Endometrial microvascular endothelial cells (primary cell): Measurements from ENCODE around the gene IZUMO4. TPM values are rescaled to one million over a fixed set of nuclear protein-coding genes. Genes with fewer than 3 reads are reported as not detected.

Experiments used
- in situ Hi-C: cut with HindIII; loops from 2 replicates; pipeline ENCODE4 v1.10.0; 2017; ENCODE audit warnings: low sequenced_read_pairs, low pct_unique_long_range_greater_than_20kb; ENCODE audit errors: inconsistent ontology term
- total RNA-seq: library from RNA; depleted of rRNA; stranded (reverse); fragments of >200 nt; gene quantifications from one replicate; pipeline ENCODE4 v1.2.3, GENCODE V29; 2015; ENCODE audit errors: inconsistent ontology term

IZUMO4 gene
- total RNA-seq, 1 donor from 2014 or later: not detected

DNA sequence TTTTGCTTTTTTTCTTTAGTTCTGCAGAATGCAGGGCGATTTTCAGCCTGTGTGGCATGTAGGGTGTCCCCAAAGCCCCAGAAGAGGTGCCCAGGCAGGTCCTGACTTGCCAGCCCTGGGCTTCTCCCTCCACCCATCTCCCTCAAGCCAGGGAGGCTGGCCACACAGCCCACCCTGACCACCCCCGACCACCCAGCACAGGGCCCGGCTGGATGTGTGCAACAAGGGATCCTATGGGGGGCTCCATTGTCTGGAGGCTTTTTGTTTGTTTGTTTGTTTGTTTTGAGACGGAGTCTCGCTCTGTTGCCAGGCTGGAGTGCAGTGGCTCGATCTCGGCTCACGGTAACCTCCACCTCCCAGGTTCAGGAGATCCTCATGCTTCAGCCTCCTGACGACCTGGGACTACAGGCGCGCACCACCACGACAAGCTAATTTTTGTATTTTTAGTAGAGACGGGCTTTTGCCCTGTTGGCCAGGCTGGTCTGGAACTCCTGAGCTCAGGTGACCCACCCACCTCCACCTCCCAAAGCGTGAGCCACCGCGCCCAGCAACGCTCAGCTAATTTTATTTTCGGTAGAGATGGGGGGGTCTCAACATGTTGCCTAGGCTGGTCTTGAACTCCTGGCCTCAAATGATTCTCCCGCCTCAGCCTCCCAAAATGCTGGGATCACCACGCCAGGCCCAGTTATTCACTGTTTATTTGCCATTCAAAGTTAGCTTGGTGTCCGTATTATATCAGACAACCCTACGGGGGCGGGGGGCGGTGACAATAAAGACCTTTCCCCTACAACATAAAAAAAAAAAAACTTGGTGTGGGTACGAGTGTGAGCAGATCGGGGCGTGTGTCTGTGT is 37.9 kb upstream of the IZUMO4 start:
- in situ Hi-C loops: no loop called here

DNA sequence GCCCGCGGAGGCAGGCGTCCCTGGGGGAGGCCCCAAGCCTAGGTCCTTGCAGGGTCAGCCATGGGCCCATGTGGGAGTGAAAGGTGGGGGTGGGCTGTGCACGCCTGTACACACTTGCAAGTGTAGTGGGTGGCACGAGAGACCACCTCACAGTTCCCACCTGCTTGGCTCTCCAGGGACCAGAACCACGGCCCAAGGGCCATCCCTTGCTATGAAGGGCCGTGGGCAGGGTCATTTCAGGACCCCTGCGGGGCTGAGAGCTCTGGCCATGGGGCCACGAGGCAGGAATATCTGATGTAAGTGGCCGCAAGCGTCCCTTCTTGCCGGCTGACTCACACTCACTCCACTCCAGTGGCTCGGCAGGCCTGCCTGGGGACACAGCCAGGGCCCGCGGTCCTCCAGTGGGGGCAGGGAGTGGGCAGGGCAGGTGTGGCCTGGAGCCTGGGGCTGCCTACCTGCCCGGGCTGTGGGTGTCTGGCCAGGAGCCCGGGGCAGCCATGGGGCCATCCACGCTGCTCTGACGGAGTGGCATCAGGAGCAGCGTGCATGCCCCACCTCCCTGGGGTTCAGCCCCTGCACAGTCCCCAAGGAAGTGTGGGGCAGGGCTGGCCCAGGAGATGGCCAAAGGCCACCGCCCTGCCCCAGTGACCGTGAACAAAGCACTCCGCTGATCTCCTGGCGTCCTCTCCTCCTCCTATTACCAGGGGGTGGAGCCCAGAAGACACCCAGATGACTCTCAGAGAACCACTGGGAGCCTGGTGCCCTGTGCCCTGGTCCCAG is 37.1 kb upstream of the IZUMO4 start:
- in situ Hi-C loops: no loop called here

DNA sequence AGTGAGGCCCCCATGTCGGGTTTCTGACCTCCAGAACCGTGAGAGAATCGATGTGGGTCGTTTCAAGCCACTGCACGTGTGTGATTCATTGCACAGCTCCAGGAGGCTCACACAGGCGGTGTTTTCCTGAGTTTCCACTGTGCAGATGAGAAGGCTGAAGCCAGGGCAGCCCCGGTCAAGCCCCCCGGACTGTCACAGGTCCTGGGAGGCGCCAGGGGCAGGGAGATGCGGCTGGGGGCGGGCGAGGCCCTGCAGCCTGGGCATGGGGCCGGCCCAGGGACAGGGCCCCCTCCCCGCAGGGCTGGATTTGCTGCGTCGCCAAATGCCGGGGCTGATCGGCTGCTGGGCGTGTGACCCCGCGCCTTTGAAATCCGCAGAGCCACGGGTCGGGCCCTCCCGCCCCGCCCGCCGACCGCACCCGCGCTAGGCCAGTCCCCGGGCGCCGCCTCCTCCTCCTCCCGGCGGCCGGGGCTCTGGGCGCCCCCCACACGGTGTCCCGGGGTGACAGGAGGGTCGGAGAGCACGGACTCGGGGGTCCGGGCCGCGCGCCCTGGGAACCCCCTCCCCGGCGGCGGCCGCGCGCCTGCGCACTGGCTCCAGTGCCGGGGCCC is 35.7 kb upstream of the IZUMO4 start:
- in situ Hi-C loops: no loop called here

DNA sequence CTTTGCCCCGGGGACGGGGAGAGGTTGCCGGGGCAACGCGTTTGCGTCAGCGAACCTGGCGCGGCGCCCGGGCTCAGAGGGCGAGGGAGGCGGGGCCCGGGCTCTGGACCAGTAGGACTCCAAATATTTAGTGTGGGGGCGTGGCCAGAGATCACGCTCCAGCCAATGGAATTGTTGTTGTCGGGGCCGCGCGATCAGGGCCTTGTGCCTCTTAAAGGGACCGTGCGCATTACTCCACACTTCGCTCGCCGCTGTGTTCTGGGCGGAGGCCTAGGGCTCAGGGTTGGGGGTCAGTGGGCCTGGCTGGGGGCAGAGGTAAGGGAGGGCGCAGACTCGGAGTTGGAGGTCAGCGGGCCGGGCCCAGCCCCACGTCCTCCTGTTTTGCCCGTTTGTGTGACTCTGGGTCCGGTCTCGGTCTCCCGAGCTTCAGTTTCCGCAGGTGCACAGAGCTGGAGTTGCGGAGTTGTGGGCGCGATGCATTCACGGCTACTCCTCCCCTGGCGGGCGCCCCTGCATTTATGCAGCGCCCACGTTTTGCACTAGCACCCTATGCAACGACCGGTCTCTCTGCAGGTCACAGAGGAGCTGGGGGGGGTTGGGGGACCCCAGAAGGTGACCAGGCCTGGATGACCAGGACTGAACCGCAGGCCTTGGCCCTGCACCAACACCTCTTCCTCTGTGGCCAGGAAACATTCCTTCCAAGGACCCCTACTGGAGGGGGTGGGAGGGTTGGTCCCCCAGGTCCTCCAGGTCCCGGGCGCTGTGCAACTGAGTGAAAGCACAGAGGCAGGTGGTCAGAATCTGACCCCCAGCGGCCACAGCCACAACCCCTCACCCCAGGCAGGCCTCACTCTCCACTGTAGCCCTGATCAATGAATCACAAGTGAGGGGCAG is 35.0 kb upstream of the IZUMO4 start:
- in situ Hi-C loops: no loop called here

DNA sequence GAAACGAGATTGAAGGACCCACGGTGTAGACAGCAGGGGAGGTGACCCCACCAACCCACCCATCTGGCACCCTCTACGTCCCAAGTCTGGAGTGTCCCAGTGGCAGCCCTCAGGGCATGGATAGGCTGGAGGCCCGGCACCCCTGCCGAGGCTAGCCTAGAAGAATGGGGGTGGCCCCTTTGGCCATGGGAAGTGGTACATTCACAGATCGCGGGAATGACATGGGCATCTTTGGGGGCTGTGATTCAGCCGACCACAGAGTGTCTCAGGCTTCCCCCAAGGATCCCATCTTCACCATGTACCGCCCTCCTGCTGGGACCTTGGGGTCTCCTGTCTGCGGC is 34.4 kb upstream of the IZUMO4 start:
- in situ Hi-C loops: no loop called here

DNA sequence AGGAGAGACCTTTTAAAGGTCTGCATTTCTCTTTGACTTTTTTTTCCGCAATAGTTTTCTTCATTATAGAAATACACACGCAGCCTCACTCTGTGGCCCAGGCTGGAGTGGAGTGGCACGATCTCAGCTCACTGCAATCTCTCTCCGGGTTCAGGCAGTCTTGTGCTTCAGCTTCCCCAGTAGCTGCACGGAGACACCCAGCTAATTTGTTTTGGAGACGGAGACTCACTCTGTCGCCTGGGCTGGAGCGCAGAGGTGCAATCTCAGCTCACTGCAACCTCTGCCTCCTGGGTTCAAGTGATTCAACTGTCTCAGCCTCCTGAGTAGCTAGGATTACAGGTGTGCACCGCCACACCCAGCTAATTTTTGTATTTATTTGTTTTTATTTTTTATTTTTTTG is 33.9 kb upstream of the IZUMO4 start:
- in situ Hi-C loops: no loop called here

DNA sequence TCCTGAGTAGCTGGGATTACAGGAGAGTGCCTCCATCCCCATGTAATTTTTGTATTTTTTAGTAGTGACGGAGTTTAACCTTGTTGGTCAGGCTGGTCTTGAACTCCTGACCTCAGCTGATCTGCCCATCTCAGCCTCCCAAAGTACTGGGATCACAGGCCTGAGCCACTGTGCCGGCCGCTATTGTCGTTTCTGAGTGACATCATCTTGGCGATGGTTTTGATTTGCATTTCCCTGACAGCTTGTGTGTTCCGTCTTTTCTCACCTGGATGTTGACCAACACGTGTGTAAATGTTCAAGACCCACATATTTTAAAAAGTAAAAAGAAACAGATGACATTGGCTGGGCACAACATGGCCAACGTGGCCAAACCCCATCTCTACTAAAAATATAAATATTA is 32.9 kb upstream of the IZUMO4 start:
- in situ Hi-C loops: no loop called here

DNA sequence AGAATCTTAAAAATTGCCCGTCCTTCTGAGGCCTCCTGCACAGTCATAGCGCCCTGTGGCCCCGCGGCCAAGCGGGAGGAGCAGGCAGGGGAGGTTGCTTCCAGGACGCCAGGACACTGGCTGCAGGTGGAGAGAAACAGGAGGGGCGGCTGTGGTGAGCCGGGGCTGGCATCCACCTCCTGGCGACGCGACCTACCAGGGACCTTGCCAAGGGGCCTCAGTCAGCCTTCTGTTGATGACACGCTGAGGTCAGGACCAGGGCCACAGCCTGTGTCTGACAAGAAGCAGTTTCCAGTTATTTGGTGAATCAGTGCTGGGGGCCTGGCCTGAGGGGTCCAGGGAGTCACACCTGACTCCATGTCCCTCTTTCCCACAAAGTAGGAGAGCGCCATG is 32.3 kb upstream of the IZUMO4 start:
- in situ Hi-C loops: no loop called here

DNA sequence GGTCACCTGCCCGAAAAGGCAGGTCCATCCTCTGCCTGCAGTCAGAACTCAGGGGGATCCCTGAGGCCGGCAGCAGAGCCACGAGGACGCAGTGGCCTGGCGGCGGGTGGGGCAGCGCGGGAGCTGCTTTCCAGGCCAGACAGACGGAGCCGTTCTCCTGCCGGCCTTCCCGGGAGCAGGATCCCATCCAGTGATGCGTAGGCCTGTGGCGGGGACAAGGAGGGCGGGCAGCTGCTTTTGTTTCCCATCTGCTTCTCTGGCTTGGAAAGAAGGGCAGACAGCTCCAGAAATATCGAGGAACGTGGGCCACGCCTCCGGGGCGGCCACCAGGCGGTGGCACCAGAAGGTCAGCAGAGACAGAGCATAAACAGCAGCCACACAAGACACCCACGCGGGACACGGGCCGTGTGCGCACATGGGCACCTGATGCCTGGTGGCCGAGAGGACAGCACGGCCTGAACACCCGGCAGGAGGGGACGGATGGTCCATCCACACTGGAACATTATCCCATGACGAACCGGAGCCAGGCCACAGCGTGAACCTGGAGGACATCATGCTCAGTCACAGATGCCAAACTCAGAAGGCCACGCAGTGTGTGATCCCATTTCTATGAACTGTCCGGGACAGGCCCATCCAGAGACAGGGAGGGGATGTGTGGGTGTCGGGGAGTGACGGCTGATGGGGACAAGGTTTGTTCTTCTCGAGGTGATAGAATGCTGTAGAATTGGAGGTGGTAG is 31.8 kb upstream of the IZUMO4 start:
- in situ Hi-C loops: no loop called here

DNA sequence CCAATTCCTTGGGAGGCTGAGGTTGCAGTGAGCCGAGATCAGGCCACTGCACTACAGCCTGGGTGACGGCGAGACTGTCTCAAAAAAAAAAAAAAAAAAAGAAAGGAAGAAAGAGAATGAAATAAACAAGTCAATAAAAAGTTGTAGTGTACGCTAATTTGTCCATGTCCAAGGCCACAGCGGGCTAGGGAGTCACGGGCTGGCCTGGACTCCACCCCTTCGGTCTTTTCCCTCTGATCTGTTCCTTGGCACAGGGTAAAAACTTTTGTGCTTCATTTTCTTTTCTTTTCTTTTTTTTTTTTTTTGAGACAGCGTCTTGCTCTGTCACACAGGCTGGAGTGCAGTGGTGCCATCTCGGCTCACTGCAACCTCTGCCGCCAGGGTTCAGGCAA is 26.3 kb upstream of the IZUMO4 start:
- in situ Hi-C loops: no loop called here

DNA sequence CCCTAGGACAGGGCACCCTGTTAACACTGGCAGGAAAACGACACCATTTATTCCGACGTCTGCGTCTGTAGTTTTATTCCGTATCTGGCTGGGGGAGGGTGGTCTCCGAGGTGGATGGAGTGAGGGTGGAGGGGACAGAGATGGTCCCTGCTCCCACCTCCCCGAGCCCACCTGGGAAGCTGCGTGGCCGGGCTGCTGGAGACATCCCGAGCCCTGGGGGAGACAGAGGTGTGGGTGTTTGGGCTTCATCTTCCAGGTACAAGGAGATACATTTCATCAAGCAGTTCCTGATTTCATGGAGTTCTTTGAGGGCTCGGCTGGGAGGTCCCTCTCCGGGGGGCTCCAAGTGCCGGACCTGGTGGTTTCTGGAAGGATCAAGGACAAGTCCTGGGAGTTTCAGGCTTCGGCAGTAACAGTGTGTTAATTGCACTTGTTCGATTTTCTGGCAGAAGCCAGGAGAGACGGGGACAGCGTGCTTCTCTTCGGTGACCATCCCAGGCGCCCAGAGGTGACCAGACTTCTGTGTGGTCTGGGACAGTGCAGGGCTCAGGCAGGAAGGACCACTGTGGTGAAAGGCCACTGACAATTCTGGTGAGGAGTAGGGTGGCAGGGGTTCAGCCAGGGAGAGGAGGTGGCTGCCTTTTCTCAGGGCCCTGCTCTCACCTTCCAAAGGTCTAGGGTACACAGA is 25.6 kb upstream of the IZUMO4 start:
- in situ Hi-C loops: no loop called here

DNA sequence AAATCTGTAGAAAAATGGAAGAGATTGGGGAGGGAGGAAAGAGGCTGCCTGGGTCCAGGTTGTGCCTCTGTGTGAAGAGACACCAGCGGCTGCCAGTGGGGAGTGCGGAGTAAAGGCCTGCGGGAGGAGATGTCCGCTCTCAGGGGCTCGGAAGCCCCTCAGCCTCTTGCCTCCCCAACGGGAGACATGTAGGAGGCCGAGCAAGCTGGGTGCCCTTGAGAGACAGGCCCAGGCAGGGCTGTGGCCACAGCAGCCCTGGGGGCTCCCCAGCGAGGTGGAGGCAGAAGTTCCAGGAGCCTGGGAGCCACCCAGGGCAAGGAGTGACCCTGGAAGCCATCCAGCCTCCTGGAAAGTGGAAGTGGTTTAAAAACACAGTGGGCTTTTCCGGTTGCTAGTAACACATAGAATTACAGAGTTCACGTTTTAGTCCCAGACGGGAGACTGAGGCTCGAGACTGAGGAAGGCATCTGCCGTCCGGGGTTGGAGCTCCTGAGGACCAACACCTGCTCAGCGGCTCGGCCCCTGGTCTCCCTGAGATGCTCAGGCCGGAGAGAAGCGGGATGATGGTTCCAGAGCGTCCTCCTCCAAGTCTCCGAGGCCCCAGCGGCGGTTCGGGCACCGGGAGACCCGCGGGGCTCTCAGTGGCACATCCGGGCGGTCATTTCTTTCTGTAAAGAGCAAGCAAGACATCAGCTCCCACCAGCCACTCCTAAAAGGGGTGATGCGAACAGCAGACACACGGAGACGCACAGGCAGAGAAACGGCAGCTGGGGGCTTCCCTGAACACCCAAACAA is 23.8 kb upstream of the IZUMO4 start:
- in situ Hi-C loops: no loop called here

DNA sequence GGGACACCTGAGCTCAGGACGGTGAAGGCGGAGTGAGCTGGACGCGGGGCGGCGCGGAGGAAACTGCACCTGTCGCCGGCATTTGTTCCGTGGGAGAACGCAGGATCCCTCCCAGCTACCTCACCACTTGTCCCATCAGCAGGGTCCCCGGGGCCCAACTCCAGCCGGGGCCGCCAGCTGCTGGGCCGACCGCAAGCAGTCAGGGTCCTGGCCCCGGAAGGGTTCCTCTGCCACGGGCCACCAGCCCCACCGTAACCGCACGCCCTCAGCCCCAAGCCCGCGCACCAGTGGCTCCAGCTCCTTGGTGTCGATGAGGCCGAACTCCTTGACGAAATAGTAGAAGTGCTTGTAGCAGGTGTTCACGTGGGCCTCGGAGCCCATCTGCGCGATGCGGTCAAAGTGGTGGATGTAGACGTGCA is 20.2 kb upstream of the IZUMO4 start:
- in situ Hi-C loops: no loop called here

DNA sequence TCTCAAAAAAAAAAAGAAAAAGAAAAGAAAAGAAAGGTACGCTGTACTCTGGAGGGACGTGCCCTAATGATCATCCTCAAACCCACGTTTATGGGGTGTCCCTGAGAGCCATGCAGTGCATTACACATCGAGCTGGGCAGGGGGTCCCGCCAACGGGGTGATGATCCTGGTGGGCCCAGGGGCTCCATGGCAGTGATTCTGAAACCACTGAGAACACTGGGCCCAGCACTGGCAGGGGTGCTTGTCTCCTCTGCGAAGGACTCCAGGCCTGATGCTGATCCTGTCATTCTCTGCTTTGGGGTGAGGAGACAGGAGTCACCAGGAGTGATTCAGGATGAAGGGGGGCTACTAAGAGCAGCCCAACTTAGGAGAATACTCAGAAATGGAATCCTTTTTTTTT is 19.3 kb upstream of the IZUMO4 start:
- in situ Hi-C loops: no loop called here

DNA sequence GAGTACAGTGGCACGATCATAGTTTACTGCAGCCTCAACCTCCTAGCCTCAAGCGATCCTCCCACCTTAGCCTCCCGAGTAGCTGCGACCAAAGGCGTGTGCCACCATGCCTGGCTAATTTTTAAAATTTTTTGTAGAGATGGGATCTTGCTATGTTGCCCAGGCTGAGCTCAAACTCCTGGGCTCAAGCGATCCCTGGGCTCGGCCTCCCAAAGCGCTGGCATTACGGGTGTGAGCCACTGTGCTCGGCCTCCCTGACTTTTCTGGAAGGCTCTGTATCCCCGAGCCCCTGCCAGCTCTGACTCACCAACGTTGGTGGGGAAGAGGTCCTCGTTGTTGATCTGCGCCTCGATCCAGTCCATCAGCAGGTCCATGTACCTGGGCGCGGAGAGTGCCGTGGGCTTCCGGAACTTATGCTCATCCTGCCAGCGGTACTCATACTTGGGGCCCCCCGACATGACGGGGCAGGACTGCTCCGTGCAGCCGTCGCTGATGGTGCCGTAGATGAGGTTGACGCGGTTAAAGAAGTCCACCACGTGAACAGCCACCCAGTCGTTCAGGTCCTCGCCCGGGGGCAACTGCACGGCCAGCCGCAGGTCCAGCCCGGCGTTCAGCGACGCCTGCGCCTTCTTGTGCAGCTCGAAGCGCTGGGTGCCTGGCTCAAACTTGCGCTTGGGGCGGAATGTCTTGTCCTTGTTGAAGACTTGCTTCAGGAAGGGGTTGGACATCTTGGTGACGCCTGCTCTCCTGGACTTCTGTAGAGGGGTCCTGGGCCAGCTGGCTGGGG is 18.7 kb upstream of the IZUMO4 start:
- in situ Hi-C loops: no loop called here

DNA sequence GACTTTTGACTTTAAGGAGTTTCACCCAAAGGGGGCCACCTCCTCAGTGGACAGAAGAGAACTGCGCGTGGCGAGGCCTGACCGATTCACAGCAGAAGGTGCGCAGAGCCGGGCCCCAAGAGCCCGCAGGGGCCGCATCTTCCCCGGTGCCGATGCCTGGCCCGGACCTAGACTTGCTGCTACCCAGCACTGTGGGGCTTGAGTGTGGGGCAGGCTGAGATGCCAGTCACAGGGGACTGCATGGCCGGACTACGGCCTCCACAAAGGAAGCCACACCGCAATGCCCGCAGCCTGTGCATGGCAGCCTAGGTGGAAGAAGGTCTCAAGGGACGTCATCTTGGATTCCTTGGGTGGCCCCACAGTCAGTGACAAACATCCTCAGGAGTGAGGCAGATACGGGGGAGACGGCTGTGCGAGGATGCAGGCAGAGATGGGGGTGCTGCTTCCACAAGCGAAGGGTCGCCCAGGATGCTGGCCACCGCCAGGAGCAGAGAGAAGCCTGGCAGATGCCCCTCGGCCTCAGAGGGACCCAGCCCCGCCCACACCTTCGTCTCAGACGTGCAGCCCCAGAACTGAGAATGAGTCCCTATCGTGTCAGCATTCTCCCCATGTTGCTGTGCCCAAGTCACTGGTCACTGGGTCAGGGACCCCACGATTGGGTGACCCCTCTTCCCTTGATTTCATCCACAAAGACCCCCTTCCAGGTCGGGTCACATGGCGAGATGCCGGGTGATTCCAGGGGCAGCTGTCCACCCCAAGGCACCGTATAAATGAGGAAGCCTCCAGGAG is 17.4 kb upstream of the IZUMO4 start:
- in situ Hi-C loops: no loop called here
